Activated CD4-positive, alpha-beta memory T cell treated with anti-CD3 and anti-CD28 coated beads for 36 hours (primary cell): ENCODE results near the gene TMTC1. TPM values are rescaled to one million over a fixed set of nuclear protein-coding genes. Genes with fewer than 3 reads are reported as not detected.

Source experiments
- CTCF ChIA-PET: fragments of 350-600 bp; sonication (Branson Sonifier 250); formaldehyde crosslinking; loops from one replicate; lab custom pipeline; 2021; ENCODE audit warnings: antibody characterized with exemption, inconsistent platforms; lab: Charles Lee
- POLR2A ChIA-PET: fragments of 350-600 bp; sonication (Branson Sonifier 250); formaldehyde crosslinking; loops from one replicate; lab custom pipeline; 2021; ENCODE audit warnings: antibody characterized with exemption; lab: Charles Lee
- DNase-seq: peaks from one replicate; pipeline ENCODE4 v3.0.0-alpha.2; 2020
- H3K27ac Mint-ChIP-seq: one replicate; pipeline ENCODE4 v1.8.0; 2021; ENCODE audit warnings: mixed read lengths
- H3K27me3 Mint-ChIP-seq: one replicate; pipeline ENCODE4 v1.8.0; 2021; ENCODE audit warnings: mixed read lengths
- H3K36me3 Mint-ChIP-seq: one replicate; pipeline ENCODE4 v1.8.0; 2021; ENCODE audit warnings: mixed read lengths
- H3K4me1 Mint-ChIP-seq: one replicate; pipeline ENCODE4 v1.8.0; 2021; ENCODE audit warnings: low read depth, mixed read lengths
- H3K4me3 Mint-ChIP-seq: one replicate; pipeline ENCODE4 v1.8.0; 2021; ENCODE audit warnings: mild to moderate bottlenecking, mixed read lengths
- H3K9me3 Mint-ChIP-seq: one replicate; pipeline ENCODE4 v1.8.0; 2021; ENCODE audit warnings: mixed read lengths
- intact Hi-C: fragments of 100-400 bp; cut with micrococcal nuclease; formaldehyde crosslinking; loops from one replicate; pipeline ENCODE4 v1.15.1; 2023
- total RNA-seq, 2 experiments: library from RNA; stranded (reverse); gene quantifications; one replicate each; pipeline ENCODE4 v1.2.3, GENCODE V29; 2021

TMTC1 gene
- total RNA-seq, 2 experiments from 2014 or later, result 0.15 to 0.17 TPM

DNA sequence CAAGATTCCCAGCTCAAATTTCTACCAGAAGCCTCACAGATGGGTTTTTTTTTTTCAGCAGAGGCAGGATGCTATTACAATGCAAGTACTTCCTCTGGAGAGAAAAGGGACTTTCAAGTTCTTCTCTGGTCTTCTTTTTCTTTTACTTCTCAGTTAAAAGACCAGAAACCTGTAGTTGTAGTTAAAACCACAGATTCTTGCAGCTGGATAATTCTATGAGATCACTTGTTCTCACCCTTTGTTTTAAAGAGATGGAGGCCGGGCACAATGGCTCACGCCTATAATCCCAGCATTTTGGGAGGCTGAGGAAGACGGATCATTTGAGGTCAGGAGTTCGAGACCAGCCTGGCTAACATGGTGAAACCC is 238.7 kb downstream of the TMTC1 start:
- ChIA-PET CTCF (no interaction called here), POLR2A (no interaction called here)
- Mint-ChIP-seq H3K4me1 (no peaks in the 10 kb centered on the region), H3K27ac (no peak overlapping the region), H3K27me3 (peaks cover 9% of the 10 kb centered on the region), H3K9me3 (no peaks in the 10 kb centered on the region), H3K4me3 (no peak overlapping the region), H3K36me3 (no peaks in the 10 kb centered on the region)
- DNase-seq, result no peak
- intact Hi-C loops, result no loop called here

DNA sequence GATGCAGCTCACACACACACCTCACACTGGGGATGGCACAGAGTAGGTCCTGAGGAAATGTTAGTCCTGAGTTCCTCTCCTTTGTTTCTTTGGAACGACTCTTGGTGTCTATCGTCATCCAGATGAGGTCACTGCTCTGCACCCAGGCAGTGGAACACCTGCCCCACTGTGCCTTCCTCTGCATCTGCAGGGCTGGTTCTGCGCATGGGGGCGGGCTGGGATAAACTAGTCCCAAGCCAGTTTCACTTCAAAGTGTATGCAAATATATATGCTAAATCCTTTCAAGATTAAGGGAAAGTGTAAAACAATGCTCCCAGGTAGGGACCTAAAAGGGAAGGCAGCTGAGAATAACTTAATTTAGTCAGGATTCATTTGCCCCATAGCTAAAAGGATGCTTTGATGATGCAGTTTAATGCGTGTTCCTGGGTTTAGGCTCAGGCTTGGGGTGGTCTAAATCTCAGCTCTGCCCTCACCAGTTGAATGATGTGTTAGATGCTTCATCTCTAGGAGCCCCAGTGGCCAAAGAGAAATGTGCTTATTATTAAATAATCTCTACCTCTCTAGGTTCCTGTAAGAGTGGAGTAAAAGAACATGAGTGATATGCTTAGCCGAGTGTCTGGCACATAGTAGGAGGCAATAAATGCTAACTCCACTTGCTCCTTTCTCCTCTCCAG is 239.2 kb downstream of the TMTC1 start:
- no peaks in the 10 kb centered on the region for H3K9me3 Mint-ChIP-seq
- no peaks in the 10 kb centered on the region for H3K4me1 Mint-ChIP-seq
- no peak for DNase-seq
- H3K27ac Mint-ChIP-seq, result no peak overlapping the region
- no peak overlapping the region for H3K4me3 Mint-ChIP-seq
- intact Hi-C loops, result no loop called here
- H3K36me3 Mint-ChIP-seq, result no peaks in the 10 kb centered on the region
- ChIA-PET CTCF (no interaction called here), POLR2A (no interaction called here)
- H3K27me3 Mint-ChIP-seq, result peaks cover 9% of the 10 kb centered on the region

GRCh38 chr12:29543036-29543435 is 240.7 kb downstream of the TMTC1 start:
- CTCF ChIA-PET, result interaction anchor here (1.7 kb wide), 1 partner anchor 23 kb away, joined by 5 read pairs; no protein-coding TSS in a partner anchor
- H3K27me3 Mint-ChIP-seq, result peaks cover 9% of the 10 kb centered on the region
- H3K27ac Mint-ChIP-seq, result no peak overlapping the region
- POLR2A ChIA-PET, result no interaction called here
- no peak for DNase-seq
- no peaks in the 10 kb centered on the region for H3K9me3 Mint-ChIP-seq
- no peaks in the 10 kb centered on the region for H3K36me3 Mint-ChIP-seq
- no peak overlapping the region for H3K4me3 Mint-ChIP-seq
- intact Hi-C loops, result no loop called here
- H3K4me1 Mint-ChIP-seq, result no peaks in the 10 kb centered on the region

DNA sequence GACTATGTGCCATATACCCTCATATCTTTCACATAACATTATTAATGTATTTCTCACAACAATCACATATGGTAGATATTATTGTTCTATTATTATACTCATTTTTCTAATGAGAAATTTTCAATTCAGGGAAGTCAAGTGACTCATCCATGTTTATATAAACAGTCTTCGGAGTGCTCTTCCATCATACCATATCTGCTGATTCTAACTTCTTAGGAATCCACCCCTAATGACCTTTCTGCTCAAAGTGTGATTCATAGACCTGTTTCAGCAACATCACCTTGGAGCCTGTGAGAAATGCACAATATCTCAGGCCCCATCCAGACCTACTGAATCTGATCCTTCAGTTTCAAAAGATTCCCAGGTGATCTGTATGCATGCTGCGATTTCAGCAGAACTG is 246.4 kb downstream of the TMTC1 start:
- Mint-ChIP-seq H3K27me3 (peaks cover 7% of the 10 kb centered on the region), H3K36me3 (no peaks in the 10 kb centered on the region), H3K4me3 (no peak overlapping the region), H3K4me1 (no peaks in the 10 kb centered on the region), H3K27ac (no peak overlapping the region), H3K9me3 (no peaks in the 10 kb centered on the region)
- no peak for DNase-seq
- POLR2A ChIA-PET, result no interaction called here
- CTCF ChIA-PET, result no interaction called here
- intact Hi-C loops, result no loop called here

DNA sequence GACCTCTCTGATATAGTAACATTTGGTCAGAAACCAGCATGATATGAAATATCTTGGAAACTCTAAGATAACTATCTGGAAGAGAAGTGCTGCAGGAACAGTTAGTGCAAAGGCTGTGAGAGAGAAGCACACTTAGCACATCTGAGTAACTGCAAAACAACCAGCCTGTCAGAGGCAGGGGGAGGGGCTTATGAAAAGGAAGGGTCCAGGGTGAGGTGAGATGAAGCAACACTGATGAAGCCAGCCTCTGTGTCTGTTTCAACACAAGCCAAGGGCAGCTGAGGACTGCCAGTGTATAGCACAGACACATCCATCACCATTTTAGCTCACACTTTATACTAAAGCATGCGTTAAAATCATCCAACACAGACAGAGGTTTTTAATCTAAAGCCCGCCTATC is 248.8 kb downstream of the TMTC1 start:
- H3K9me3 Mint-ChIP-seq, result no peaks in the 10 kb centered on the region
- DNase-seq, result no peak
- POLR2A ChIA-PET, result no interaction called here
- H3K27ac Mint-ChIP-seq, result no peak overlapping the region
- H3K4me1 Mint-ChIP-seq, result no peaks in the 10 kb centered on the region
- intact Hi-C loops, result no loop called here
- no peak overlapping the region for H3K4me3 Mint-ChIP-seq
- no peaks in the 10 kb centered on the region for H3K36me3 Mint-ChIP-seq
- peaks cover 12% of the 10 kb centered on the region for H3K27me3 Mint-ChIP-seq
- CTCF ChIA-PET, result no interaction called here

- Mint-ChIP-seq H3K36me3 (no peaks in the 10 kb centered on the region), H3K27me3 (peaks cover 17% of the 10 kb centered on the region), H3K27ac (no peak overlapping the region), H3K9me3 (no peaks in the 10 kb centered on the region), H3K4me3 (no peak overlapping the region), H3K4me1 (no peaks in the 10 kb centered on the region)
- ChIA-PET CTCF (no interaction called here), POLR2A (no interaction called here)
- intact Hi-C loops, result no loop called here
- DNase-seq, result no peak
These were observed 249.8 kb downstream of the TMTC1 start for GRCh38 chr12:29533815-29534489.

- peaks cover 19% of the 10 kb centered on the region for H3K27me3 Mint-ChIP-seq
- POLR2A ChIA-PET, result no interaction called here
These were observed 252.3 kb downstream of the TMTC1 start for GRCh38 chr12:29531471-29531870.

DNA sequence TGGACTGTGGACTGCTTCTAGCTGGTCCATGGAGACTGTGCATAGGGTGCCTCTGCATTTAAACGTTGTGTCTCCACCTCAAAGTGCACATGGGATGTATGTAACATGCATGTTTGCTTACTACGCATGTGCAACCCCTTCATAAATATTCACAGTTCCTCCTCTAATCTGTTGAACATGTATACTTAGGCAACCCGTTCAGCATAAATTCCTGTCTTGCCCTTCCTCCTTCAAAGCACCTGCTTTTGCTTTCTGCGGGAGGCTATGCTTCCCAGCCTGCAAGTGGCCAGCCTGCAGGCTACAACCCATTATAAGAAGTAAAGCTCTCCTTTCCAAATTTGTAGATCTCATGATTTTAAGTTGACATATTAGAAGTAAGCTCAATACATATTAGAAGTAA is 253.3 kb downstream of the TMTC1 start:
- Mint-ChIP-seq H3K4me1 (no peaks in the 10 kb centered on the region), H3K27ac (no peak overlapping the region), H3K9me3 (no peaks in the 10 kb centered on the region), H3K27me3 (peaks cover 19% of the 10 kb centered on the region), H3K4me3 (no peak overlapping the region), H3K36me3 (no peaks in the 10 kb centered on the region)
- POLR2A ChIA-PET, result no interaction called here
- DNase-seq, result no peak
- intact Hi-C loops, result no loop called here
- CTCF ChIA-PET, result interaction anchor here (0.6 to 1.4 kb wide), 3 partner anchors 10 to 1277 kb away, joined by 4 to 6 read pairs (median 5); no protein-coding TSS in a partner anchor

More at GRCh38 chr12:29531471-29531870, 252.3 kb downstream of the TMTC1 start:
- no peaks in the 10 kb centered on the region for H3K36me3 Mint-ChIP-seq
- no peaks in the 10 kb centered on the region for H3K9me3 Mint-ChIP-seq
- CTCF ChIA-PET, result interaction anchor here (1.3 to 1.4 kb wide), 2 partner anchors 11 to 1276 kb away, joined by 5 to 6 read pairs; no protein-coding TSS in a partner anchor
- DNase-seq, result no peak
- no peak overlapping the region for H3K4me3 Mint-ChIP-seq
- no peaks in the 10 kb centered on the region for H3K4me1 Mint-ChIP-seq
- intact Hi-C loops, result no loop called here
- no peak overlapping the region for H3K27ac Mint-ChIP-seq

GRCh38 chr12:29528161-29528560 is 255.6 kb downstream of the TMTC1 start:
- CTCF ChIA-PET, result interaction anchor here (1.2 kb wide), 1 partner anchor 25 kb away, joined by 3 read pairs; no protein-coding TSS in a partner anchor
- H3K36me3 Mint-ChIP-seq, result no peaks in the 10 kb centered on the region

GRCh38 chr12:29521951-29522350 is 261.8 kb downstream of the TMTC1 start:
- CTCF ChIA-PET, result interaction anchor here (0.9 kb wide), 1 partner anchor 1325 kb away, joined by 3 read pairs; no protein-coding TSS in a partner anchor
- POLR2A ChIA-PET, result no interaction called here
- Mint-ChIP-seq H3K36me3 (no peaks in the 10 kb centered on the region), H3K4me1 (no peaks in the 10 kb centered on the region), H3K27me3 (peaks cover 4% of the 10 kb centered on the region), H3K9me3 (no peaks in the 10 kb centered on the region), H3K4me3 (no peak overlapping the region), H3K27ac (no peak overlapping the region)
- DNase-seq, result no peak
- intact Hi-C loops, result no loop called here

More at GRCh38 chr12:29528161-29528560, 255.6 kb downstream of the TMTC1 start:
- H3K4me1 Mint-ChIP-seq, result no peaks in the 10 kb centered on the region
- H3K27ac Mint-ChIP-seq, result no peak overlapping the region
- DNase-seq, result no peak
- no peaks in the 10 kb centered on the region for H3K9me3 Mint-ChIP-seq
- H3K27me3 Mint-ChIP-seq, result peaks cover 22% of the 10 kb centered on the region
- POLR2A ChIA-PET, result no interaction called here
- H3K4me3 Mint-ChIP-seq, result no peak overlapping the region
- intact Hi-C loops, result no loop called here

DNA sequence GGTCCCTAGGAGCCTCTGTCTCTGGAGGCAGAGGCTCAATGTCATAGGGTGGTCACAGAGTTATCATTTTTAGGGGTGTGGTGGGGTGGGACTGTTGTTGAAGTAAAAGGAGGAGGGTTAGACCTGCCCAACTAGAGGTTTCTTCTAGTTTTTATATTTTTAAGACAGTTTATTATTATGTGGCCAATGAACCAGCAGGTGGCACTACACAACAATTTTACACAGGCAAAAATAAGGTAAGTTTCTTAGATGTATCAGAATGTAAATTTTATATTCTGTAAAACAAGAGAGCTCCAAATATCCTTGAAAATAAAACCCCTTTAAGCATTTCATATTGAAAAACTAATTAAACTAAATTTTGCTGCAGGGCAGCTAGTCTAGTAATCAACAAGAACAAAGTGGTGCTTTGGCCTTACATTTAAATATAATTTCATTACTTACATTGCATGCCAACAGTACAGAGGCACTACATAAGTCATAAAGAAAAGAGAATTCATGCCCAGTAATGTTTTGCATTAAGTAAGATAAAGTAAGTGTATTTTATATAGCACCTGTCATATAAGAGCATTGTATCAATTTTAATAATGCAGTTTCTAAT is 264.1 kb downstream of the TMTC1 start:
- H3K4me1 Mint-ChIP-seq, result no peaks in the 10 kb centered on the region
- intact Hi-C loops, result loop anchor here (1.0 to 10.0 kb wide), 3 partner anchors 435 to 1325 kb away; no protein-coding TSS in a partner anchor
- no peaks in the 10 kb centered on the region for H3K9me3 Mint-ChIP-seq
- ChIA-PET CTCF (interaction anchor here (0.7 to 3.3 kb wide), 9 partner anchors 10 to 1453 kb away, joined by 3 to 27 read pairs (median 5); no protein-coding TSS in a partner anchor), POLR2A (no interaction called here)
- H3K36me3 Mint-ChIP-seq, result no peaks in the 10 kb centered on the region
- no peak for DNase-seq
- no peak overlapping the region for H3K27ac Mint-ChIP-seq
- H3K4me3 Mint-ChIP-seq, result no peak overlapping the region
- peaks cover 9% of the 10 kb centered on the region for H3K27me3 Mint-ChIP-seq

DNA sequence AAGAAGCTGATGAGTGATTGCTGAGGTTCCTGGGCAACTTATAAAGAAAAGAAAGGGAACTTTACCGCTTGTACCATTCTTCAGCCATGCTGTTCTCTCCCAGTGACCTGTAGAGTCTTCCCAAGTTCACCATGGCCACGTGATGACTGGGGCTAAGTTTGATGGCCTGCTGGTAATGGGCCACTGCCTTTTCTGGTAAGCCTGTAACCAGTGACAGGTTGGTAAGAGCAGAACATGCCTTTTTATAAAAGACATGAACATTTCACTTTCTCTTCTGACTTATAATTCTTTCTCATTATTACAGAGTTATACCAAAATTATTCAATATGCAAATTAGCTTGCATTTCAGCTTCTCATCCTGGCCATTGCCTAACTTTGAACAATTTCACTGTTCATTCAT is 265.3 kb downstream of the TMTC1 start:
- no peaks in the 10 kb centered on the region for H3K36me3 Mint-ChIP-seq
- no peak for DNase-seq
- no peak overlapping the region for H3K4me3 Mint-ChIP-seq
- H3K4me1 Mint-ChIP-seq, result no peaks in the 10 kb centered on the region
- CTCF ChIA-PET, result interaction anchor here (0.7 to 3.3 kb wide), 6 partner anchors 8 to 1454 kb away, joined by 3 to 27 read pairs (median 3); no protein-coding TSS in a partner anchor
- no peaks in the 10 kb centered on the region for H3K9me3 Mint-ChIP-seq
- POLR2A ChIA-PET, result no interaction called here
- H3K27me3 Mint-ChIP-seq, result peaks cover 6% of the 10 kb centered on the region
- H3K27ac Mint-ChIP-seq, result no peak overlapping the region
- intact Hi-C loops, result loop anchor here (10.0 kb wide), 1 partner anchor 434 kb away; no protein-coding TSS in a partner anchor
